Keratinocyte (primary cell): ENCODE measurements around the gene PRXL2C. TPM values are rescaled to one million over a fixed set of nuclear protein-coding genes. Genes with fewer than 3 reads are reported as not detected.
A peak's percentile ranks its signal among the peaks of the same experiment; 100 is the strongest.
"Not testable (repeated sequence)": the region's sequence is repeated elsewhere in the genome, so short reads cannot be mapped to it uniquely, and the experiment has no call there.

Source experiments
- DNase-seq: peaks from one replicate; pipeline ENCODE4 v3.0.0-alpha.2; 2011; ENCODE audit warnings: low read depth, missing footprints, low spot score
- FAIRE-seq: peaks from 2 replicates; lab custom pipeline; 2011; peaks lifted over from hg19 to GRCh38; lab: Jason Lieb, UNC
- H2AFZ ChIP-seq: 2 replicates; pipeline ENCODE4 v1.6.0; 2012; ENCODE audit warnings: low read length, control low read depth, inconsistent platforms; ENCODE audit not compliant: control insufficient read depth
- H3K27ac ChIP-seq: 2 replicates; pipeline ENCODE4 v1.5.1; 2011; ENCODE audit warnings: low read length; ENCODE audit not compliant: control insufficient read depth, insufficient read depth
- H3K27me3 ChIP-seq: 3 replicates; pipeline ENCODE4 v1.6.0; 2011; ENCODE audit warnings: low read length; ENCODE audit not compliant: control insufficient read depth, insufficient read depth; ENCODE audit errors: extremely low read depth
- H3K36me3 ChIP-seq, 2 experiments: 2 replicates in 1 of 2; 3 replicates in 1 of 2; pipeline ENCODE4 v1.5.1; 2011; ENCODE audit warnings: low read length in 2 of 2, mild to moderate bottlenecking in 1 of 2; ENCODE audit not compliant: control insufficient read depth in 2 of 2, insufficient read depth in 2 of 2; ENCODE audit errors: extremely low read depth in 1 of 2
- H3K4me1 ChIP-seq: 3 replicates; pipeline ENCODE4 v1.5.1; 2011; ENCODE audit warnings: low read length; ENCODE audit not compliant: control insufficient read depth, insufficient read depth; ENCODE audit errors: extremely low read depth
- H3K4me2 ChIP-seq: 3 replicates; pipeline ENCODE4 v1.6.0; 2011; ENCODE audit warnings: low read depth, low read length; ENCODE audit not compliant: control insufficient read depth, insufficient read depth; ENCODE audit errors: extremely low read depth
- H3K4me3 ChIP-seq, 3 experiments: fragments of 200-600 bp in 1 of 3; sonication (generic) in 1 of 3; 2 replicates in 2 of 3; 3 replicates in 1 of 3; pipeline ENCODE4 v1.5.1; 2011 to 2016; ENCODE audit warnings: low read length in 3 of 3, mild to moderate bottlenecking in 3 of 3, control low read depth in 2 of 3, inconsistent platforms in 1 of 3, low read depth in 1 of 3, mixed read lengths in 1 of 3, mixed run types in 1 of 3, moderate library complexity in 1 of 3; ENCODE audit not compliant: control insufficient read depth in 2 of 3, insufficient read depth in 2 of 3; ENCODE audit errors: extremely low read depth in 1 of 3
- H3K79me2 ChIP-seq: 2 replicates; pipeline ENCODE4 v1.6.0; 2012; ENCODE audit warnings: low read length; ENCODE audit not compliant: control insufficient read depth, insufficient read depth
- H3K9ac ChIP-seq: 3 replicates; pipeline ENCODE4 v1.6.0; 2011; ENCODE audit warnings: low read length; ENCODE audit not compliant: control insufficient read depth, insufficient read depth; ENCODE audit errors: extremely low read depth
- H3K9me1 ChIP-seq: 3 replicates; pipeline ENCODE4 v1.6.0; 2011; ENCODE audit warnings: low read length; ENCODE audit not compliant: control insufficient read depth, insufficient read depth; ENCODE audit errors: extremely low read depth
- H3K9me3 ChIP-seq: 2 replicates; pipeline ENCODE4 v1.5.1; 2012; ENCODE audit warnings: low read depth, low read length; ENCODE audit not compliant: control insufficient read depth
- H4K20me1 ChIP-seq: 3 replicates; pipeline ENCODE4 v1.6.0; 2011; ENCODE audit warnings: low read length; ENCODE audit not compliant: control insufficient read depth, insufficient read depth; ENCODE audit errors: extremely low read depth
- CTCF ChIP-seq, 3 experiments: IDR thresholded peaks in 1 of 3; conservative IDR thresholded peaks in 1 of 3; optimal IDR thresholded peaks in 1 of 3; 2 replicates in 2 of 3; 3 replicates in 1 of 3; pipeline versions ENCODE3 to v1.5.1; 2011; ENCODE audit warnings: low read length in 3 of 3, mild to moderate bottlenecking in 3 of 3, moderate library complexity in 2 of 3, control low read depth in 1 of 3, inconsistent platforms in 1 of 3; ENCODE audit not compliant: insufficient read depth in 2 of 3; ENCODE audit errors: extremely low read depth in 1 of 3
- EZH2 ChIP-seq: IDR thresholded peaks from one replicate; pipeline ENCODE4 v1.6.1; 2012; ENCODE audit warnings: inconsistent platforms, mild to moderate bottlenecking, low read length, moderate library complexity
- dilution Hi-C: fragments of 300-500 bp; cut with MboI; formaldehyde crosslinking; loops from one replicate; pipeline ENCODE4 v1.7.0; 2020; ENCODE audit warnings: low sequenced_read_pairs; ENCODE audit not compliant: extremely low pct_ligation_motif_present
- polyA plus RNA-seq, 5 experiments: library from polyadenylated mRNA; depleted of rRNA in 3 of 5; stranded (reverse) in 3 of 5; stranded (forward) in 1 of 5; unstranded in 1 of 5; fragments of >200 nt; gene quantifications; 1 replicate in 1 of 5; 2 replicates in 3 of 5; 3 replicates in 1 of 5; pipeline versions ENCODE4 v1.2.1 to v1.2.3, GENCODE V29; 2011 to 2012; ENCODE audit warnings: missing spikeins in 2 of 5, low read depth in 1 of 5, low replicate concordance in 1 of 5

PRXL2C gene
- polyA plus RNA-seq, 1 donor (not counting 4 experiments of a cell fraction or from before 2014, with no cell fraction given): 10.1 TPM

GRCh38 chr9:96666653-96667362, 11.7 kb upstream of the PRXL2C start:
- H3K4me1 ChIP-seq, H3K36me3 ChIP-seq, H4K20me1 ChIP-seq, H3K79me2 ChIP-seq, H3K4me2 ChIP-seq, H2AFZ ChIP-seq, H3K9ac ChIP-seq, dilution Hi-C loops, H3K4me3 ChIP-seq, DNase-seq, H3K9me1 ChIP-seq, H3K27me3 ChIP-seq, FAIRE-seq, H3K9me3 ChIP-seq, H3K27ac ChIP-seq: not testable (repeated sequence)
- TF ChIP-seq CTCF (optimal IDR thresholded peaks at IDR 0.05 in 1 of 3, IDR thresholded peaks at IDR 0.05 in 1 of 3, conservative IDR thresholded peaks at IDR 0.05 in 1 of 3; ENCODE audit: extremely low read depth in 1 of 3, insufficient read depth in 2 of 3, low read length in 3 of 3): peak; percentile 30 to 63 (median 55)

DNA sequence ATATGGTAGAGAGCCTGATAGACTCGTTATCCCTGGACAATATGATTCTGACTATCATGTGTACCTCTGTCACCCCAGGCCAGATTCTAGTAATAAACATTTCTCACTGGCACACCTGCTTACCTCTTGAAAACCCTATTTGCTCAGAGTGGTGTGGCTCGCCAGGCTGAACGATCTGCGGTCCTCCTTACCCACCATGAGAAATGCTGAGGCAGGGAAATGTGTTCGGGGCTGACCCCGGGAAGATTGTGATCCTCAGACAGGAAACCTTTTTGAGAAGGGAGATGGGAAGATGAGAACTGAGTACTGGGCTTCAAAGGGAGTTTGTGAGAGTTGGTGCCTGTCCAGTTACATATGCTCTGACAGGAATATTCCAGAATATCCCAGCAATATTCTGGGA, 10.7 kb upstream of the PRXL2C start:
- Histone ChIP-seq H3K27ac (no peak overlapping the region), H3K9ac (no peak overlapping the region), H3K36me3 (no peaks in the 10 kb centered on the region), H3K9me3 (no peaks in the 10 kb centered on the region), H3K79me2 (no peaks in the 10 kb centered on the region), H3K4me1 (no peaks in the 10 kb centered on the region), H3K4me2 (no peak overlapping the region), H2AFZ (no peak overlapping the region), H4K20me1 (no peaks in the 10 kb centered on the region), H3K4me3 (no peak overlapping the region), H3K27me3 (no peaks in the 10 kb centered on the region), H3K9me1 (no peaks in the 10 kb centered on the region)
- FAIRE-seq: no peak
- dilution Hi-C loops: no loop called here
- no peak for DNase-seq
- TF ChIP-seq EZH2 (no peak), CTCF (optimal IDR thresholded peaks at IDR 0.05 in 1 of 3, IDR thresholded peaks at IDR 0.05 in 1 of 3, conservative IDR thresholded peaks at IDR 0.05 in 1 of 3; ENCODE audit: extremely low read depth in 1 of 3, insufficient read depth in 2 of 3, low read length in 3 of 3) (no peak)
